H1 (cell line): ENCODE results near the gene TNS1. TPM values are rescaled to one million over a fixed set of nuclear protein-coding genes. Genes with fewer than 3 reads are reported as not detected.

Experiments
- CTCF ChIA-PET: fragments of 300-600 bp; sonication (Branson Sonifier 250); formaldehyde crosslinking; loops from one replicate; lab custom pipeline; 2021; ENCODE audit not compliant: partially characterized antibody; lab: Charles Lee
- POLR2A ChIA-PET: fragments of 300-600 bp; sonication (Branson Sonifier 250); formaldehyde crosslinking; loops from one replicate; lab custom pipeline; 2021; ENCODE audit warnings: inconsistent platforms; ENCODE audit not compliant: partially characterized antibody; lab: Charles Lee
- DNase-seq, 2 experiments: peaks; one replicate each; pipeline versions ENCODE4 v3.0.0 to v3.0.0-alpha.2; 2010 to 2022; ENCODE audit warnings: low spot score in 2 of 2, low read depth in 1 of 2, mixed read lengths in 1 of 2
- FAIRE-seq: peaks from 2 replicates; lab custom pipeline; 2011; peaks lifted over from hg19 to GRCh38; lab: Jason Lieb, UNC
- H2AFZ ChIP-seq: 2 replicates; pipeline ENCODE4 v1.8.1; 2012; ENCODE audit warnings: low read length, inconsistent platforms
- H2AK5ac ChIP-seq: 2 replicates; pipeline ENCODE4 v1.6.1; 2013; ENCODE audit warnings: low read depth, low read length
- H2BK120ac ChIP-seq: replicated peaks from 2 replicates; pipeline ENCODE3; 2013; ENCODE audit warnings: low read depth, low read length, inconsistent platforms
- H2BK12ac ChIP-seq: 2 replicates; pipeline ENCODE4 v1.6.1; 2013; ENCODE audit warnings: low read depth, low read length
- H2BK15ac ChIP-seq: 2 replicates; pipeline ENCODE4 v1.6.1; 2013; ENCODE audit warnings: low read length
- H2BK20ac ChIP-seq: 2 replicates; pipeline ENCODE4 v1.6.1; 2013; ENCODE audit warnings: low read length
- H2BK5ac ChIP-seq: 2 replicates; pipeline ENCODE4 v1.6.1; 2013; ENCODE audit warnings: low read depth, low read length
- H3K14ac ChIP-seq: 2 replicates; pipeline ENCODE4 v1.6.1; 2013; ENCODE audit warnings: inconsistent platforms; ENCODE audit not compliant: insufficient read length
- H3K18ac ChIP-seq: 2 replicates; pipeline ENCODE4 v1.6.1; 2013; ENCODE audit warnings: low read length; ENCODE audit errors: extremely low read depth
- H3K23ac ChIP-seq: 2 replicates; pipeline ENCODE4 v1.6.1; 2013; ENCODE audit warnings: inconsistent platforms; ENCODE audit not compliant: insufficient read length
- H3K23me2 ChIP-seq: 2 replicates; pipeline ENCODE4 v1.6.1; 2013; ENCODE audit warnings: low read depth, low read length
- H3K27ac ChIP-seq: 2 replicates; pipeline ENCODE4 v1.6.1; 2011; ENCODE audit warnings: low read depth, low read length, inconsistent platforms
- H3K27me3 ChIP-seq, 4 experiments: replicated peaks in 1 of 4; 1 replicate in 1 of 4; 2 replicates in 3 of 4; pipeline versions ENCODE4 v1.6.1 to v1.8.1; 2011 to 2013; ENCODE audit warnings: low read length in 3 of 4, mild to moderate bottlenecking in 3 of 4, inconsistent platforms in 2 of 4, mixed read lengths in 2 of 4, moderate library complexity in 1 of 4; ENCODE audit not compliant: control insufficient read depth in 3 of 4, insufficient read depth in 3 of 4; ENCODE audit errors: extremely low read depth in 1 of 4
- H3K36me3 ChIP-seq, 4 experiments: 2 replicates each; pipeline versions ENCODE4 v1.6.1 to v1.8.1; 2011 to 2013; ENCODE audit warnings: mild to moderate bottlenecking in 4 of 4, low read length in 3 of 4, moderate library complexity in 2 of 4, control low read depth in 1 of 4, inconsistent platforms in 1 of 4; ENCODE audit not compliant: insufficient read depth in 4 of 4, control insufficient read depth in 2 of 4
- H3K4ac ChIP-seq: replicated peaks from 2 replicates; pipeline ENCODE3; 2013; ENCODE audit warnings: low read length, low read depth, mixed read lengths, inconsistent platforms; ENCODE audit not compliant: insufficient read length
- H3K4me1 ChIP-seq, 4 experiments: replicated peaks in 1 of 4; 1 replicate in 1 of 4; 2 replicates in 3 of 4; pipeline versions ENCODE4 v1.6.1 to v1.8.1; 2011 to 2013; ENCODE audit warnings: low read length in 3 of 4, inconsistent platforms in 2 of 4, mixed read lengths in 1 of 4; ENCODE audit not compliant: insufficient read depth in 4 of 4, control insufficient read depth in 3 of 4
- H3K4me2 ChIP-seq, 2 experiments: 2 replicates each; pipeline versions ENCODE4 v1.6.1 to v1.8.1; 2011 to 2013; ENCODE audit warnings: low read depth in 2 of 2, low read length in 2 of 2, control low read depth in 1 of 2, inconsistent platforms in 1 of 2, mild to moderate bottlenecking in 1 of 2; ENCODE audit not compliant: insufficient read depth in 1 of 2
- H3K4me3 ChIP-seq, 4 experiments: fragments of 200-600, 300-600 bp in 1 of 4; sonication (generic), shearing (Covaris generic), sonication (Bioruptor Twin) in 1 of 4; 2 replicates each; pipeline versions ENCODE4 v1.5.1 to v1.8.1; 2011 to 2016; ENCODE audit warnings: low read length in 4 of 4, low read depth in 3 of 4, control low read depth in 2 of 4, inconsistent platforms in 2 of 4, mild to moderate bottlenecking in 2 of 4, mixed read lengths in 1 of 4, moderate library complexity in 1 of 4; ENCODE audit not compliant: insufficient read depth in 2 of 4; ENCODE audit errors: extremely low read depth in 1 of 4
- H3K56ac ChIP-seq: replicated peaks from 2 replicates; pipeline ENCODE3; 2013; ENCODE audit warnings: low read depth, mild to moderate bottlenecking, mixed read lengths, low read length, inconsistent platforms; ENCODE audit not compliant: insufficient read length
- H3K79me1 ChIP-seq: 2 replicates; pipeline ENCODE4 v1.6.1; 2013; ENCODE audit warnings: low read depth, low read length, control low read depth
- H3K79me2 ChIP-seq, 2 experiments: 2 replicates each; pipeline versions ENCODE4 v1.6.1 to v1.8.1; 2012 to 2013; ENCODE audit warnings: low read length in 2 of 2, mild to moderate bottlenecking in 2 of 2, inconsistent platforms in 1 of 2; ENCODE audit not compliant: insufficient read depth in 2 of 2, control insufficient read depth in 1 of 2
- H3K9ac ChIP-seq, 4 experiments: replicated peaks in 1 of 4; 1 replicate in 1 of 4; 2 replicates in 3 of 4; pipeline versions ENCODE4 v1.6.1 to v1.8.1; 2011 to 2013; ENCODE audit warnings: low read depth in 3 of 4, low read length in 3 of 4, control low read depth in 2 of 4, mild to moderate bottlenecking in 2 of 4, moderate library complexity in 2 of 4, inconsistent platforms in 1 of 4; ENCODE audit errors: extremely low read depth in 1 of 4
- H3K9me3 ChIP-seq, 2 experiments: 2 replicates each; pipeline versions ENCODE4 v1.6.1 to v1.8.1; 2012 to 2013; ENCODE audit warnings: mild to moderate bottlenecking in 2 of 2, moderate library complexity in 2 of 2, control low read depth in 1 of 2, inconsistent platforms in 1 of 2, low read depth in 1 of 2, low read length in 1 of 2, mixed read lengths in 1 of 2; ENCODE audit not compliant: insufficient read depth in 2 of 2
- H4K20me1 ChIP-seq, 2 experiments: replicated peaks in 1 of 2; 2 replicates each; pipeline versions ENCODE3 to v1.8.1; 2011 to 2013; ENCODE audit warnings: inconsistent platforms in 2 of 2, low read length in 2 of 2, mild to moderate bottlenecking in 1 of 2; ENCODE audit not compliant: insufficient read depth in 2 of 2, control insufficient read depth in 1 of 2
- H4K5ac ChIP-seq: 2 replicates; pipeline ENCODE4 v1.6.1; 2013; ENCODE audit warnings: low read length, low read depth, mixed read lengths, inconsistent platforms; ENCODE audit not compliant: insufficient read length
- H4K8ac ChIP-seq: 2 replicates; pipeline ENCODE4 v1.8.0; 2013; ENCODE audit warnings: mild to moderate bottlenecking, moderate library complexity, low read length, inconsistent platforms; ENCODE audit not compliant: insufficient read depth; ENCODE audit errors: extremely low read depth
- H4K91ac ChIP-seq: replicated peaks from 2 replicates; pipeline ENCODE3; 2013; ENCODE audit warnings: low read length, mixed read lengths, inconsistent platforms; ENCODE audit not compliant: insufficient read length
- CBX8 ChIP-seq: fragments of 300-800, 300-1000 bp; sonication (generic); IDR thresholded peaks from 2 replicates; pipeline ENCODE4 v1.7.1; 2016; ENCODE audit warnings: low read depth, low read length, borderline replicate concordance
- CHD2 ChIP-seq: IDR thresholded peaks from 2 replicates; pipeline ENCODE4 v1.6.1; 2012; ENCODE audit warnings: low read length, improper control_type of control experiment
- CREB1 ChIP-seq: IDR thresholded peaks from 2 replicates; pipeline ENCODE4 v1.6.1; 2012; ENCODE audit warnings: inconsistent platforms
- EP300 ChIP-seq, 2 experiments: IDR thresholded peaks; 1 replicate in 1 of 2; 2 replicates in 1 of 2; pipeline ENCODE4 v1.6.1; 2011 to 2012; ENCODE audit warnings: low read depth in 2 of 2, low read length in 2 of 2, mild to moderate bottlenecking in 2 of 2, borderline replicate concordance in 1 of 2, inconsistent platforms in 1 of 2, moderate library complexity in 1 of 2
- JUN ChIP-seq: IDR thresholded peaks from 2 replicates; pipeline ENCODE4 v1.6.1; 2011; ENCODE audit warnings: low read depth, mild to moderate bottlenecking, improper control_type of control experiment, low read length
- MAFK ChIP-seq: IDR thresholded peaks from 2 replicates; pipeline ENCODE4 v1.6.1; 2012; ENCODE audit warnings: low read depth, mild to moderate bottlenecking, improper control_type of control experiment, low read length
- NRF1 ChIP-seq: IDR thresholded peaks from 2 replicates; pipeline ENCODE4 v1.6.1; 2011; ENCODE audit warnings: mild to moderate bottlenecking, low read depth, low read length, improper control_type of control experiment
- PHF8 ChIP-seq: fragments of 200-600 bp; sonication (generic); conservative IDR thresholded peaks from 2 replicates; pipeline ENCODE4 v1.7.1; 2012; ENCODE audit warnings: low read depth, mild to moderate bottlenecking, inconsistent platforms, low read length, moderate library complexity
- RAD21 ChIP-seq, 2 experiments: IDR thresholded peaks in 1 of 2; conservative IDR thresholded peaks in 1 of 2; 2 replicates each; pipeline ENCODE4 v1.6.1; 2011; ENCODE audit warnings: low read depth in 2 of 2, low read length in 2 of 2, improper control_type of control experiment in 1 of 2, inconsistent platforms in 1 of 2, mild to moderate bottlenecking in 1 of 2, moderate library complexity in 1 of 2
- SUZ12 ChIP-seq: fragments of 200-600 bp; sonication (generic); IDR thresholded peaks from 2 replicates; pipeline ENCODE4 v1.6.1; 2012; ENCODE audit warnings: mild to moderate bottlenecking, inconsistent platforms, low read length, moderate library complexity, mixed read lengths
- TAF7 ChIP-seq: optimal IDR thresholded peaks from 2 replicates; pipeline ENCODE3; 2011; ENCODE audit warnings: low read depth, mild to moderate bottlenecking, inconsistent platforms, low read length, moderate library complexity, borderline replicate concordance
- TCF12 ChIP-seq: IDR thresholded peaks from 2 replicates; pipeline ENCODE4 v1.6.1; 2011; ENCODE audit warnings: low read depth, mild to moderate bottlenecking, low read length
- YY1 ChIP-seq: IDR thresholded peaks from 2 replicates; pipeline ENCODE4 v1.6.1; 2011; ENCODE audit warnings: low read depth, mild to moderate bottlenecking, low read length
- WGBS, 2 experiments: shearing (Covaris generic) in 1 of 2; methylation state at CpG; one replicate each; pipeline versions ENCODE4 v1.1.6 to v1.1.7; 2013 to 2015; ENCODE audit warnings: low lambda C conversion rate in 2 of 2, mixed read lengths in 2 of 2, inconsistent platforms in 1 of 2, low coverage in 1 of 2, missing lambda C conversion rate in 1 of 2; ENCODE audit not compliant: insufficient replicate concordance in 2 of 2, insufficient coverage in 1 of 2, insufficient read length in 1 of 2; ENCODE audit errors: extremely low coverage in 1 of 2, missing lambda C conversion rate in 1 of 2; 5-methylcytosine and 5-hydroxymethylcytosine counted together
- polyA plus RNA-seq, 7 experiments: library from polyadenylated mRNA; depleted of rRNA in 3 of 7; stranded (reverse) in 5 of 7; unstranded in 2 of 7; fragments of >200 nt in 5 of 7; fragments of 200-250 nt in 2 of 7; gene quantifications; 1 replicate in 5 of 7; 2 replicates in 1 of 7; 4 replicates in 1 of 7; pipeline versions ENCODE4 v1.2.1 to v1.2.3, GENCODE V29; 2011 to 2013; ENCODE audit warnings: missing spikeins in 2 of 7, mixed read lengths in 2 of 7
- total RNA-seq: library from RNA; stranded (reverse); fragmentation: NEBNext Ultra II Directional; extraction: Animal tissue kit (Norgen Biotek cat#: 25700); gene quantifications from 2 replicates; pipeline ENCODE4 v1.2.1, GENCODE V29; 2021
- TF ChIP-seq, protein P1 (sequence below): IDR thresholded peaks from 2 replicates; pipeline ENCODE4 v1.6.1; 2012; ENCODE audit warnings: inconsistent platforms

Gene TNS1
- total and polyA plus RNA-seq, 2 of the 8 experiments (the other 6 are each of a cell fraction or from before 2014, with no cell fraction given), result 1.5 to 5.1 TPM

DNA sequence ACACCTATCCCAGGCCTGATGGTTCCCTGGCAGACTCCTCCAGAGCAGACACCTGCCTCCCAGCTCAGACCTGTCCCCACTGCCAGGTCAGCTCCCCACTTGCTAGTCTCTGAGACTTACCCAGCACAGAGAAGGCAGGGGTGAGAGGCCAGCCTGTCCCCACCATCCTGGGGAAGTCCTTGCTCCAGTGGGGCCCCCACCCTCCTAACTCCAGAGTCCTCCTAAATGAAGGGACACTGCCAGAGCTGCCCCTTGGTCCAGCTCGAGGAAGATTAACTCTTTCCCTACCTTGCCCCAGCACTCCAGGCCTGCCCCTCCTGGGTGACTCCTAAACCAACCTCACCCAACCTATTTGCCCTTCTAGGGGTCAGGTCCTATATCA, 30.4 kb upstream of the TNS1 start:
- H4K20me1 ChIP-seq, result peaks cover 0 to 8% of the 10 kb centered on the region in 2 experiments
- no peak overlapping the region for H3K14ac ChIP-seq
- no peak overlapping the region for H3K56ac ChIP-seq
- no peaks in the 10 kb centered on the region for H3K79me1 ChIP-seq
- no peak overlapping the region for H4K8ac ChIP-seq
- H2BK20ac ChIP-seq, result no peak overlapping the region
- H2BK12ac ChIP-seq, result peak overlapping the region; percentile 68; the same call in 1 of the 2 replicates
- H3K36me3 ChIP-seq, result no peaks in the 10 kb centered on the region
- H4K91ac ChIP-seq, result no peak overlapping the region
- H3K27ac ChIP-seq, result no peak overlapping the region
- CTCF ChIA-PET, result interaction anchor here (0.6 to 6.3 kb wide), 37 partner anchors 8 to 284 kb away, joined by 3 to 57 read pairs (median 6); partner anchors contain the start of gene RUFY4
- peak overlapping the region in 1 of 4 experiments; percentile 63; a peak in 4 of 8 replicates for H3K4me3 ChIP-seq
- no peaks in the 10 kb centered on the region for H3K79me2 ChIP-seq
- no peak overlapping the region; the same call in 1 of the 2 replicates for H3K18ac ChIP-seq
- H4K5ac ChIP-seq, result no peak overlapping the region
- peaks cover 17% of the 10 kb centered on the region; the same call in 1 of the 2 replicates for H3K23me2 ChIP-seq
- H3K4me1 ChIP-seq, result peaks cover 0 to 13% (median 5%) of the 10 kb centered on the region in 4 experiments; a peak in 5 of 7 replicates
- FAIRE-seq (no peak), DNase-seq (no peak)
- no peak overlapping the region for H3K4ac ChIP-seq
- POLR2A ChIA-PET, result interaction anchor here (0.8 to 1.0 kb wide), 3 partner anchors 19 to 37 kb away, joined by 3 to 4 read pairs (median 3); partner anchors contain the start of gene RUFY4
- no peak overlapping the region for H3K23ac ChIP-seq
- 71% methylated on average over 1 of the region's 1 CpG; no CpG with 5 or more reads in 1 of the 2 experiments for WGBS, 2 experiments
- H2BK5ac ChIP-seq, result no peak overlapping the region
- H3K4me2 ChIP-seq, result peak overlapping the region; percentile 76 to 97; a peak in 3 of 4 replicates
- H2BK15ac ChIP-seq, result no peak overlapping the region
- no peak overlapping the region for H2BK120ac ChIP-seq
- no peak overlapping the region for H2AK5ac ChIP-seq
- no peak overlapping the region for H3K9ac ChIP-seq
- peaks cover 6 to 25% (median 20%) of the 10 kb centered on the region in 4 experiments for H3K27me3 ChIP-seq
- H2AFZ ChIP-seq, result no peak overlapping the region
- no peaks in the 10 kb centered on the region for H3K9me3 ChIP-seq
- TF ChIP-seq EP300 (IDR thresholded peaks at IDR 0.05; ENCODE audit: borderline replicate concordance in 1 of 2, low read depth in 2 of 2, low read length in 2 of 2), result no peak
- TF ChIP-seq MAFK, result no peak
- TF ChIP-seq PHF8, result no peak
- no peak for TF ChIP-seq TCF12
- TF ChIP-seq CREB1, result no peak
- TF ChIP-seq SUZ12, result no peak
- TF ChIP-seq, protein P1, sequence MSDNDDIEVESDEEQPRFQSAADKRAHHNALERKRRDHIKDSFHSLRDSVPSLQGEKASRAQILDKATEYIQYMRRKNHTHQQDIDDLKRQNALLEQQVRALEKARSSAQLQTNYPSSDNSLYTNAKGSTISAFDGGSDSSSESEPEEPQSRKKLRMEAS, result no peak
- no peak for TF ChIP-seq RAD21 (IDR thresholded peaks at IDR 0.05 in 1 of 2, conservative IDR thresholded peaks at IDR 0.05 in 1 of 2; ENCODE audit: low read depth in 2 of 2, low read length in 2 of 2)
- no peak for TF ChIP-seq CHD2
- no peak for TF ChIP-seq TAF7
- TF ChIP-seq YY1, result no peak
- no peak for TF ChIP-seq NRF1
- no peak for TF ChIP-seq CBX8
- no peak for TF ChIP-seq JUN
